ENCODE results near the gene TRMT10B.
"Not testable (repeated sequence)": the region's sequence is repeated elsewhere in the genome, so short reads cannot be mapped to it uniquely, and the experiment has no call there.

TRMT10B gene

GRCh38 chr9:37752112-37752511 lies 1.5 kb upstream of the TRMT10B start:
- not testable (repeated sequence) for DNase-seq

DNA sequence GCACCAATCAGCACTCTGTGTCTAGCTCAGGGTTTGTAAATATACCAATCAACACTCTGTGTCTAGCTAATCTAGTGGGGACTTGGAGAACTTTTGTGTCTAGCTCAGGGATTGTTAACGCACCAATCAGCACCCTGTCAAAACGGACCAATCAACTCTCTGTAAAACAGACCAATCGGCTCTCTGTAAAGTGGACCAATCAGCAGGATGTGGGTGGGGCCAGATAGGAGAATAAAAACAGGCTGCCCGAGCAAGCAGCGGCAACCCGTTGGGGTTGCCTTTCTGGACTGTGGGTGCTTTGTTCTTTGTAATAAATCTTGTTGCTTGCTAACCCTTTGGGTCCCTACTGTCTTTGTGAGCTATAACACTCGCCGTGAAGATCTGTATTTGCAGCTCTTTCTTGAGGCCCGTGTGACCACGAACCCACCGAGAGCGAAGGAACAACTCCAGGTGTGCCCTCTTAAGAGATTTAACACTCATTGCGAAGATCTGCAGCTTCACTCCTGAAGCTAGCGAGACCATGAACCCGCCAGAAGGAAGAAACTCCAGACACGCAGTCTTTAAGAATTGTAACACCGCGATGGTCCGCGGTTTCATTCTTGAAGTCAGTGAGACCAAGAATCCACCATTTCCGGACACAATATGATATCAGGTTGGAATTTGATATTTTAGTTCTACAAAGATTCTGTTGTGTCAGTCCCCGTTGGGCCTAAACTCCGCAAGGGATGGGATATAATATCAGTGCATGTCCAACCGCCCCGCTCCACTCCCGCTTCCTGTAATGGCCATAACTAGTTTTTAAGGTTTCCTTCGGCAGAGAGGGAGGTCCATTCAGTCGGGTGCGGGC lies 740 bp upstream of the TRMT10B start:
- no peak for DNase-seq

DNA sequence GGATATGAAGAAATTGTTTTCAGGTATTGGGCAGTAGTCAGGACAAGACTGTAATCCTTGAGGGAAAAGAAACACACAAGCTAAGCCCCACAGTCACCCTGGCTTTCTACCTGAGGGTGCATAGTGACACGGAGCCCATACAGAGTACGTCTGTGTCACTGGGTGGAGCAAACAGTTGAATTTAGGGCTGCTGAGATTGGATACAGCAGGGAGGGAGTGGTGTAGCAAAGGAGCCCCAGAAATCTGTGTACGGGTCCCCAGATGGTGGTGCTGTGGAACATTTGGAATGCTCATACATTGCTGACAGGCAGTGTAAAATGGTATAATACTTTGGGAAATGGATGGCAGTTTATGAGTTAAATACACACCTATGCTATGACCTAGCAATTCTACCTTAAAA lies 5.1 kb downstream of the TRMT10B start:
- no peak for DNase-seq

DNA sequence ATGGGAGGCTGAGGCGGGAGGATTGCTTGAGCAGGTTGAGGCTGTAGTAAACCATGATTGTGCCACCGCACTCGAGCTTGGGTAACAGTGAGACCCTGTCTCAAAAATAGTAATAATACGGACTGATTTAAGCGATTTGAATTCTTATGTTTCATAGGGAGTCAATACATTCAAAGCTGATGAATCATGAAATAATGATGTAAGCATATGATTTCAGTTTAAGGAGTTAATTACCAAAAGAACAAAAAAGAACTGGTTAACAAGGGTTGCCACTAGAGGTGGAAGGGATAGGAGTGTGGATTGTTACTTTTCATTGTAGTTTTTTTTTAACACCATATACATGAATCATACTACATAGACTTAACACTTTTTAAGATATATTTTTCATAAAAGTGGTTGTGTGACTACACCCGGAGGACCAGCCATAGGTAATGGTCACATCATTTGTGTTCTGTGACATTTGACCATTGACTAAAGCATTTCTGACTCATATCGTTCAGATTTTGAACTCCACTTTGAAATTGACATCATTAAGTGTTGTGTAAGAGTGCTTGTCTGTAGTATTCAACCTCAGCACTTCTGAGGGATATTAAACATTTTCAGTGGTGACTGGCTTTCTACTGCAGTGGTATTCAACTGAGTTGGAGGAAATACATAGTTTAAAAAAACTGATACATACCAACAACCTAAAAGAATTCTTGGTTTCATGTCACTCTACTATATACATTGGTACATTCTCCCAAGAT lies 7.0 kb downstream of the TRMT10B start:
- DNase-seq, result no peak

DNA sequence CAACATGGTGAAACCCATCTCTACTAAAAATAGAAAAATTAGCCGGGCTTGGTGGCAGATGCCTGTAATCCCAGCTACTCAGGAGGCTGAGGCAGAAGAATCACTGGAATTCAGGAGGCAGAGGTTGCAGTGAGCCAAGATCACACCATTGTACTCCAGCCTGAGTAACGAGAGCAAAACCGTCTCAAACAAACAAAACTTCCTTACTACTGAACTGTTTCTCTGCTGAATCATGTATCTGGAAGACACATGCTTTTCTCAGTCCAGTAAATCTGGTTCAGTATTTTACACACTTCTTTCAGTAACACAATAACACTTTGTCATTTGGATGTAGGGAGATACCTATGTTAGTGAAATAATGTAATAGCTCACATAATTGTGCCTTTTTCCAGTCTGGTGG lies 7.9 kb downstream of the TRMT10B start:
- DNase-seq, result no peak

DNA sequence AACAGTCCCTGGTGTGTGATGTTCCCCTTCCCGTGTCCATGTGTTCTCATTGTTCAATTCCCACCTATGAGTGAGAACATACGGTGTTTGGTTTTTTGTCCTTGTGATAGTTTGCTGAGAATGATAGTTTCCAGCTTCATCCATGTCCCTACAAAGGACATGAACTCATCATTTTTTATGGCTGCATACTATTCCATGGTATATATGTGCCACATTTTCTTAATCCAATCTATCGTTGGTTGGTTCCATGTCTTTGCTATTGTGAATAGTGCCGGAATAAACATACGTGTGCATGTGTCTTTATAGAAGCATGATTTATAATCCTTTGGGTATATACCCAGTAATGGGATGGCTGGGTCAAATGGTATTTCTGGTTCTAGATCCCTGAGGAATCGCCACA lies 11.7 kb downstream of the TRMT10B start:
- not testable (repeated sequence) for DNase-seq

GRCh38 chr9:37769306-37769705 lies 15.7 kb downstream of the TRMT10B start:
- DNase-seq, result no peak

DNA sequence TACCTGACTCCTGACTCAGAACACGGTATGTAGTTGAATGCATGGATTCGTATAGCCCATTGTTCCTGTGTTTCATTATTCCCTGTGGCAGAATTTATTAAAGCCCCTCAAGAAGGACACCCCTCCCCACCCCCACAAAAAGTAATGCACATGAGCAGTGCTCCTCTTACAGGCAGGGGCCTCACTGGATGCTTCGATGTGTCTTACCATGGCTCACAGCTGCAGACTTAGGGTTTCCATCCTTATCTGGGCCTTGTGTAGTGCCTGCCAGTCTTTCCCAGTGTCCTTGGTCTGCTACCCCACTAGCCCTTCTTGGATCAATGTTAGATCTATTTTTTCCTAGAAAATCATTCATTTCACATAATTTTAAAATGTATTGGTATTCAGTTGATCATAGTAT lies 16.4 kb downstream of the TRMT10B start:
- no peak for DNase-seq

DNA sequence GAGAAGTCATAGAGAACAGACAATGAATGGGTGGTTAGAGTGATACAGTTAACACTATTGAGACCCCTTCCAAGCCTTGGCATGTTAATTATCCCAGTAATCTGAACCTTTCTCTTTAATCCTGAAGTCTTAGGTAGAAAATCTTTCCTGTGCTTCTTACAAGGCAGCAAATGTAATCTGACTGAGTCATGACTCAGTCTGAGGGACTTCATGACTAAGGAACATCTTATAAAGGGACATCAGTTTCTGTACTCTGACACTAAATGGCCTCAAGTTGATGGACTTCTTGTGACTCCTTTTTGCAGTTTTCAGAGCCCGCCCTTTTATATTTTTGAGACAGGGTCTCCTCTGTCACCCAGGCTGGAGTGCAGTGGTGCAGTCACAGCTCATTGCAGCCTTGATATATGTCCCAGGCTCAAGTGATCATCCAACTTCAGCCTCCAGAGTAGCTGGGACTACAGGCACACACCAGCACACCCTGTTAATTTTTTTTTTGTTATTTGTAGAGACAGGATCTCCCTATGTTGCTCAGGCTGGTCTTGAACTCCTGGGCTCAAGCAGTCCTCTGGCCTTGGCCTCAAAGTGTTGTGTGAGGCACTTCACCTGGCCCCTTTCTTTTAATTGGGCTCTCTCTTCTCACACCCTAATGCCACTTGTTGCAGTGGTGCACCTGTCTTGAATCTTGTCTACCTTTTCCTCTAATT lies 21.8 kb downstream of the TRMT10B start:
- no peak for DNase-seq

- no peak for DNase-seq
Observed at GRCh38 chr9:37776328-37776727, 22.7 kb downstream of the TRMT10B start.

- no peak for DNase-seq
Observed at GRCh38 chr9:37778534-37778933, 24.9 kb downstream of the TRMT10B start.

DNA sequence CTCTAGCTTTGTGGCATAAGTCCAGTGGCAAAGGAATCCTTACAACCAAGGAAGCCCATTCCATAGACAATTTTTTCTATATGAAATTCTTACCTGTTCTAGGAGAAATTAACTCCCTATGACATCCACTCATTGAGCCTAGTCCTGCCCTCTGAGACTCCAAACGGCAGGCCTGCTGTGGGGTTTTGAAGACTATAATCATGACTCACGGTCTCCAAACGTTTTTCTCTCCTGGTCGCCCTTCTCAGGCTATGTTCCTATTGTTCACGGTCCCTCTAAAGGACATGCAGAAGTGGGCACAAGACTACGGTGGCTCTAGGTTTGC lies 30.6 kb downstream of the TRMT10B start:
- DNase-seq, result no peak

DNA sequence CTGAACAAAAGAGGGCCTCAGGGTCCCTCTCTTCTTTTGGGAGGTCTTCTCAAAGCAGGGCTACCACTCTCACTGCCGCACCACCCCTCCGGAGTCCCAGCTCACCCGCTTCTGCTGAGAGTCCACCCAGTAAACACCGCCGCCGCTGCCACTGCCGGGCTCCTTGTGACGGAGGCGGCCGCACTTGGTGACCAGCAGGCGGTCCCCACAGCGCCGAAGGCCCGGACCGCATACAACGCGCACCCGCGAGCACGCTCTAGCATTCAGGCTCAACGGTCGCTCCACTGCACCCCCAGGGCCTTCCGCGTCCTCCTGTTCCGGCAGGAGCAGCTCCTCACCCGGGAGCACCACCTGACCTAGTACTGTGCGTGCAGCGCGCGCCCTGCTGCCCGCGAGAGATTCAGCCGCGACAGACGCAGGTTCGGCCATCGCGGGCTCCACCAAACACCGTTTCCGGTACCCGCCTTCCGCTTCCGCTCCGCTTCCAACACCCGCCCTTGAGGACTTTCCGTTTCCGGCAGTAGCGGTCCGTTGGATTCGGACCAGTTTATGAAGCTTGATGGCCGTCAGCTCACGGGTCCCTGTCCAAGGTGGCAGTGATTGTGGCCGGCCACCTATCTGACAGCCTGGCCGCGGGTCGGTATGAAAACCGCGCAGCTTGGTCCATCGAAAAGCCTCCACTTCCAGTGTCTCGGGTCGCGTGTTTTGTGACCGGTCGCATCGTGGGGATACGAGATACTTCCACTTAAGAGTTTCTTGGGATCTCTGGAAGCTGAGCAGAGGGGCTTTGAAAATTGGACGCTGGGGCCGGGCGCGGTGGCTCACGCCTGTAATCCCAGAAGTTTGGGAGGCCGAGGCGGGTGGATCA lies 31.2 kb downstream of the TRMT10B start, which contains the start of gene EXOSC3:
Gene EXOSC3, minus strand, starts transcription at position 449 of the 868 bp plus-strand sequence. Its CDS starts 20 bp downstream, at position 429.
- DNase-seq, result peak; percentile 92

GRCh38 chr9:37787059-37787458 lies 33.5 kb downstream of the TRMT10B start:
- DNase-seq, result no peak

- DNase-seq, result no peak
Observed at GRCh38 chr9:37788332-37788731, 34.7 kb downstream of the TRMT10B start.

- no peak for DNase-seq
Observed at GRCh38 chr9:37790096-37790495, 36.5 kb downstream of the TRMT10B start.

GRCh38 chr9:37792122-37792521 lies 38.5 kb downstream of the TRMT10B start:
- DNase-seq, result no peak

DNA sequence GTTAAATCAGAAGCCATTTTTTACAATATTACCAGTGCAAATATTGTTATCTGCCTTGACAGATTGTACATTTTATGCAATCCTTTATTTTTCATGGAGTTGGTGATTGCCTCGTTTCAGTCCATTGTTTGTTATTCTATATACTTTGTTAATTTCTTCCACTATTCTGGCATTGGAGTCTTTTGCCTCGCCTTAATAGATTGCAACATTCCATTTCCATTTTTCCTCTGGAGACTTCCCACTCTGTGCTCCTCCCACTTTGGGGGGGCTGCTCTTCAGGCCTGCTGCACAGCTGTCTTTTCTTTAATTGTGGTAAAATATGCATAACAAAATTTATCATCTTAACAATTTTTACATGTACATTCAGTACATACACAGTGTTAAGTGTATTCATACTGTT lies 42.6 kb downstream of the TRMT10B start:
- no peak for DNase-seq

GRCh38 chr9:37798677-37799076 lies 45.1 kb downstream of the TRMT10B start:
- DNase-seq, result no peak

DNA sequence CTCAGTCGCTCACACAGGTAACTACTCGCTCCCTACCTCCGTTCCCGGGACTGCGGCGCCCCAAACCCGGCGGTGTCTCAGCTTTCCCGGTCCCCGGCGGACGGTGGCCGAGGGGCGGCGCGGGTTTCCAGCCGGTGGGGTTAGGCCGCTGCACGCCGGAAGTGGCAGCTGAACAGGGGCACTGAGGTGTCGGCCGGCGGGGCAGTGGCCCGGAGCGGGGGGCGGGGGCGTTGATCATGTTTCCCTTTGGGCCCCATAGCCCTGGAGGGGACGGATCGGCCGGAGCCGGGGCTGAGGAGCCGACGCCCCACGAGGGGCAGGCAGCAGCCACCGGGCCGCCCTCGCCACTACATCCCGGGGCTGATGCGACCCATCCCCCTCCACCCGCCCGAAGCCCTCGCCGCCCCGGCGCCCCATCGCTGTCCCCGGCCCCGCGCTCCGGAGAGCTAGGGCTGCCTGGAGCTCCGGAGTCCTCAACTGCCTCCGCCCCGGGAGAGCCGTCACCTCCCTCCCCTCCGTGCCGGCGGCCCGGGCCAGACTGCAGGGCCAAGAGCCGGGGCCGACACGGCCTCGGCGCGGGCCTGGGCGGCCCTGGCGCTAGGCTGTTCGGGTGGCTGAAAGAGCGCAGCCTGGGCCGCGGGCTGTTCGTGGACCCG lies 47.2 kb downstream of the TRMT10B start, which contains the start of gene DCAF10:
Gene DCAF10, plus strand, starts transcription at position 167 of the 656 bp plus-strand sequence. Its CDS starts 70 bp downstream, at position 237.
- peak; percentile 91 for DNase-seq

DNA sequence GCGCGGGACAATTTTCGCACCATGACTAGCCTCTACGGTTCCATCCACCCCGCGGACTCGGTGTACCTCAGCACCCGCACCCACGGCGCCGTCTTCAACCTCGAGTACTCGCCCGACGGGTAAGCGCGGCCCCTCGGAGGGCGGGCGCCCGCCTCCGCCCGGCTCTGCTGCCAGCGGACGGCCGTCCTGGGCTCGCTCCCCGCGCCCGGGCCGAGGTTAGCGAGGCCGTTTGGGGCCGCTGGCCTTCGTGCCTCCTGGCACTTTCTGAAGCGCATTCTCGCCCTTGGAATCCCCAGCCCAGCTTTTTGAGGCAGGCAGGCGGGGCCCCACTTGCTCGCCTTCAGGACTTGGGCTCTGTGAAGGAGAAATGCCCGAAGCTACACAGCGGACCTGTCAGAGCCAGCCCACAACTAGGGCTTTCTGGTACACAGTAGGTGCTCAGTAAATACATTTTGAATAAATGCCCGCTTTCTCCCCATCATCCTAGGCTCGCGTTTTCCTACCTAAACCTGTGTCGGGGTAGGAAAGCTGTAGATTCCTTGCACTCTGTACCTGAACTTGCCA lies 47.8 kb downstream of the TRMT10B start:
- DNase-seq, result no peak
